WTC11 (cell line): Measurements from ENCODE around the gene ABCC3. TPM values are rescaled to one million over a fixed set of nuclear protein-coding genes. Genes with fewer than 3 reads are reported as not detected.

Source experiments
- ATAC-seq: fragments of 200-7000 bp; cut with Tn5 transposase; 2 replicates; pipeline ENCODE4 v1.10.0; 2021; ENCODE audit warnings: mild to moderate bottlenecking, moderate library complexity
- CTCF ChIA-PET: fragments of 300-600 bp; sonication (Branson Sonifier 250); formaldehyde crosslinking; loops from one replicate; lab custom pipeline; 2021; ENCODE audit warnings: antibody characterized with exemption; lab: Charles Lee
- POLR2A ChIA-PET: fragments of 350-600 bp; sonication (Branson Sonifier 250); formaldehyde crosslinking; loops from one replicate; lab custom pipeline; 2021; ENCODE audit warnings: antibody characterized with exemption; lab: Charles Lee
- DNase-seq: peaks from one replicate; pipeline ENCODE4 v3.0.0; 2021; ENCODE audit warnings: low spot score
- H3K27ac Mint-ChIP-seq: 2 replicates; pipeline ENCODE4 v1.8.0; 2021; ENCODE audit warnings: mixed read lengths
- H3K27me3 Mint-ChIP-seq: 2 replicates; pipeline ENCODE4 v1.8.0; 2021; ENCODE audit warnings: low read depth, mild to moderate bottlenecking, moderate library complexity, mixed read lengths
- H3K36me3 Mint-ChIP-seq: 2 replicates; pipeline ENCODE4 v1.8.0; 2021; ENCODE audit warnings: mixed read lengths
- H3K4me1 Mint-ChIP-seq: 2 replicates; pipeline ENCODE4 v1.8.0; 2022; ENCODE audit warnings: mixed read lengths
- H3K4me3 Mint-ChIP-seq: 2 replicates; pipeline ENCODE4 v1.8.0; 2021; ENCODE audit warnings: mild to moderate bottlenecking, moderate library complexity, mixed read lengths
- H3K9me3 Mint-ChIP-seq: 2 replicates; pipeline ENCODE4 v1.8.0; 2021; ENCODE audit warnings: mixed read lengths
- ATF2 ChIP-seq: sonication (generic); formaldehyde crosslinking; IDR thresholded peaks from 2 replicates; pipeline ENCODE4 v1.8.1; 2022; ENCODE audit warnings: low read depth, missing genetic modification reagents, borderline replicate concordance
- ATF6 ChIP-seq: sonication (generic); formaldehyde crosslinking; IDR thresholded peaks from 2 replicates; pipeline ENCODE4 v1.8.1; 2023; ENCODE audit warnings: mild to moderate bottlenecking, missing genetic modification reagents
- GABPB1 ChIP-seq: sonication (generic); formaldehyde crosslinking; IDR thresholded peaks from 2 replicates; pipeline ENCODE4 v1.8.1; 2023; ENCODE audit warnings: mild to moderate bottlenecking, missing genetic modification reagents
- GTF2I ChIP-seq: fragments of 250-450 bp; sonication (Bioruptor Pico); conservative IDR thresholded peaks from 2 replicates; pipeline ENCODE4 v1.4.0; 2021; ENCODE audit warnings: mild to moderate bottlenecking
- HMGA2 ChIP-seq: fragments of 250-450 bp; sonication (Bioruptor Pico); IDR thresholded peaks from 2 replicates; pipeline ENCODE4 v1.4.0; 2021; ENCODE audit warnings: mild to moderate bottlenecking, moderate library complexity
- JUN ChIP-seq: sonication (generic); formaldehyde crosslinking; IDR thresholded peaks from 2 replicates; pipeline ENCODE4 v1.8.0; 2023; ENCODE audit warnings: mild to moderate bottlenecking, missing genetic modification reagents
- NR2C2 ChIP-seq: sonication (generic); formaldehyde crosslinking; IDR thresholded peaks from 2 replicates; pipeline ENCODE4 v1.8.0; 2022; ENCODE audit warnings: mild to moderate bottlenecking, missing genetic modification reagents
- OVOL2 ChIP-seq: fragments of 250-450 bp; sonication (Bioruptor Pico); IDR thresholded peaks from 2 replicates; pipeline ENCODE4 v1.9.0; 2021; ENCODE audit warnings: mild to moderate bottlenecking, borderline replicate concordance
- PRDM15 ChIP-seq: sonication (generic); formaldehyde crosslinking; IDR thresholded peaks from 2 replicates; pipeline ENCODE4 v1.8.0; 2022; ENCODE audit warnings: missing genetic modification reagents
- PRRX2 ChIP-seq: fragments of 250-450 bp; sonication (Bioruptor Pico); IDR thresholded peaks from 2 replicates; pipeline ENCODE4 v1.8.0; 2021; ENCODE audit warnings: mild to moderate bottlenecking
- RORB ChIP-seq: fragments of 250-450 bp; sonication (Bioruptor Pico); IDR thresholded peaks from 2 replicates; pipeline ENCODE4 v1.9.0; 2021; ENCODE audit warnings: mild to moderate bottlenecking
- ZNF121 ChIP-seq: sonication (generic); formaldehyde crosslinking; IDR thresholded peaks from 2 replicates; pipeline ENCODE4 v1.8.0; 2023; ENCODE audit warnings: missing genetic modification reagents
- ZNF317 ChIP-seq: sonication (generic); formaldehyde crosslinking; IDR thresholded peaks from 2 replicates; pipeline ENCODE4 v1.8.1; 2023; ENCODE audit warnings: low read depth, mild to moderate bottlenecking, moderate library complexity, missing genetic modification reagents, borderline replicate concordance
- ZNF416 ChIP-seq: fragments of 250-450 bp; sonication (Bioruptor Pico); IDR thresholded peaks from 2 replicates; pipeline ENCODE4 v1.9.0; 2021; ENCODE audit warnings: mild to moderate bottlenecking, inconsistent platforms
- total RNA-seq: library from RNA; stranded (reverse); gene quantifications from 3 replicates; pipeline ENCODE4 v1.2.3, GENCODE V29; 2021
- TF ChIP-seq, protein P1 (sequence below): fragments of 250-450 bp; sonication (Bioruptor Pico); IDR thresholded peaks from 2 replicates; pipeline ENCODE4 v1.8.0; 2021; ENCODE audit warnings: mild to moderate bottlenecking
- TF ChIP-seq, protein P2 (sequence below): sonication (generic); formaldehyde crosslinking; IDR thresholded peaks from 2 replicates; pipeline ENCODE4 v1.8.1; 2023; ENCODE audit warnings: mild to moderate bottlenecking, moderate library complexity, missing genetic modification reagents
- TF ChIP-seq, protein P3 (sequence below): fragments of 250-450 bp; sonication (Bioruptor Pico); conservative IDR thresholded peaks from 2 replicates; pipeline ENCODE4 v1.9.0; 2021; ENCODE audit warnings: mild to moderate bottlenecking
- TF ChIP-seq, protein P4 (sequence below): sonication (generic); formaldehyde crosslinking; IDR thresholded peaks from 2 replicates; pipeline ENCODE4 v1.8.0; 2023; ENCODE audit warnings: mild to moderate bottlenecking, missing genetic modification reagents

Gene ABCC3
- total RNA-seq, 1 experiment from 2014 or later = 0.92 TPM

GRCh38 chr17:50689956-50690886 lies 55.5 kb downstream of the ABCC3 start (continued):
- TF ChIP-seq, protein P1, sequence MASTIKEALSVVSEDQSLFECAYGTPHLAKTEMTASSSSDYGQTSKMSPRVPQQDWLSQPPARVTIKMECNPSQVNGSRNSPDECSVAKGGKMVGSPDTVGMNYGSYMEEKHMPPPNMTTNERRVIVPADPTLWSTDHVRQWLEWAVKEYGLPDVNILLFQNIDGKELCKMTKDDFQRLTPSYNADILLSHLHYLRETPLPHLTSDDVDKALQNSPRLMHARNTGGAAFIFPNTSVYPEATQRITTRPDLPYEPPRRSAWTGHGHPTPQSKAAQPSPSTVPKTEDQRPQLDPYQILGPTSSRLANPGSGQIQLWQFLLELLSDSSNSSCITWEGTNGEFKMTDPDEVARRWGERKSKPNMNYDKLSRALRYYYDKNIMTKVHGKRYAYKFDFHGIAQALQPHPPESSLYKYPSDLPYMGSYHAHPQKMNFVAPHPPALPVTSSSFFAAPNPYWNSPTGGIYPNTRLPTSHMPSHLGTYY = no peak
- TF ChIP-seq, protein P2, sequence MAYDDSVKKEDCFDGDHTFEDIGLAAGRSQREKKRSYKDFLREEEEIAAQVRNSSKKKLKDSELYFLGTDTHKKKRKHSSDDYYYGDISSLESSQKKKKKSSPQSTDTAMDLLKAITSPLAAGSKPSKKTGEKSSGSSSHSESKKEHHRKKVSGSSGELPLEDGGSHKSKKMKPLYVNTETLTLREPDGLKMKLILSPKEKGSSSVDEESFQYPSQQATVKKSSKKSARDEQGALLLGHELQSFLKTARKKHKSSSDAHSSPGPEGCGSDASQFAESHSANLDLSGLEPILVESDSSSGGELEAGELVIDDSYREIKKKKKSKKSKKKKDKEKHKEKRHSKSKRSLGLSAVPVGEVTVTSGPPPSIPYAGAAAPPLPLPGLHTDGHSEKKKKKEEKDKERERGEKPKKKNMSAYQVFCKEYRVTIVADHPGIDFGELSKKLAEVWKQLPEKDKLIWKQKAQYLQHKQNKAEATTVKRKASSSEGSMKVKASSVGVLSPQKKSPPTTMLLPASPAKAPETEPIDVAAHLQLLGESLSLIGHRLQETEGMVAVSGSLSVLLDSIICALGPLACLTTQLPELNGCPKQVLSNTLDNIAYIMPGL (CRISPR knock-in tag) = 0 out of 2 replicates have a peak, but pooled peaks have one; percentile 22
- TF ChIP-seq RORB (CRISPR knock-in tag) (no peak), ZNF317 (no peak)

DNA sequence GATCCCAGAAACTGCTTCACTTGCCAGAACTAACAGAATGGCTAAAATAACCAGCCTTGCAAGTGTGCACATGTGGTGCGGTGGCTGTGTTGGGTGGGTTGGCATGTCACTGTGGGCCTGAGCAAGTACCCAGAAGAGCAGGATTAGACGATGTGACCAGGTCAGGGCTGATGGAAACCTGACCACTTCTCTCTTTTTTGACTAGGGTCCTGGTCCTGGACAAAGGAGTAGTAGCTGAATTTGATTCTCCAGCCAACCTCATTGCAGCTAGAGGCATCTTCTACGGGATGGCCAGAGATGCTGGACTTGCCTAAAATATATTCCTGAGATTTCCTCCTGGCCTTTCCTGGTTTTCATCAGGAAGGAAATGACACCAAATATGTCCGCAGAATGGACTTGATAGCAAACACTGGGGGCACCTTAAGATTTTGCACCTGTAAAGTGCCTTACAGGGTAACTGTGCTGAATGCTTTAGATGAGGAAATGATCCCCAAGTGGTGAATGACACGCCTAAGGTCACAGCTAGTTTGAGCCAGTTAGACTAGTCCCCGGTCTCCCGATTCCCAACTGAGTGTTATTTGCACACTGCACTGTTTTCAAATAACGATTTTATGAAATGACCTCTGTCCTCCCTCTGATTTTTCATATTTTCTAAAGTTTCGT lies 56.3 kb downstream of the ABCC3 start:
- H3K36me3 Mint-ChIP-seq = peaks cover 17% of the 10 kb centered on the region
- TF ChIP-seq ATF6 (CRISPR knock-in tag) = no peak
- no peak for TF ChIP-seq PRRX2 (CRISPR knock-in tag)
- TF ChIP-seq ZNF416 (CRISPR knock-in tag) = no peak
- no peak for TF ChIP-seq GABPB1
- TF ChIP-seq GTF2I (CRISPR knock-in tag) = no peak
- no peak for TF ChIP-seq ATF2
- TF ChIP-seq ZNF121 = no peak
- TF ChIP-seq, protein P3, sequence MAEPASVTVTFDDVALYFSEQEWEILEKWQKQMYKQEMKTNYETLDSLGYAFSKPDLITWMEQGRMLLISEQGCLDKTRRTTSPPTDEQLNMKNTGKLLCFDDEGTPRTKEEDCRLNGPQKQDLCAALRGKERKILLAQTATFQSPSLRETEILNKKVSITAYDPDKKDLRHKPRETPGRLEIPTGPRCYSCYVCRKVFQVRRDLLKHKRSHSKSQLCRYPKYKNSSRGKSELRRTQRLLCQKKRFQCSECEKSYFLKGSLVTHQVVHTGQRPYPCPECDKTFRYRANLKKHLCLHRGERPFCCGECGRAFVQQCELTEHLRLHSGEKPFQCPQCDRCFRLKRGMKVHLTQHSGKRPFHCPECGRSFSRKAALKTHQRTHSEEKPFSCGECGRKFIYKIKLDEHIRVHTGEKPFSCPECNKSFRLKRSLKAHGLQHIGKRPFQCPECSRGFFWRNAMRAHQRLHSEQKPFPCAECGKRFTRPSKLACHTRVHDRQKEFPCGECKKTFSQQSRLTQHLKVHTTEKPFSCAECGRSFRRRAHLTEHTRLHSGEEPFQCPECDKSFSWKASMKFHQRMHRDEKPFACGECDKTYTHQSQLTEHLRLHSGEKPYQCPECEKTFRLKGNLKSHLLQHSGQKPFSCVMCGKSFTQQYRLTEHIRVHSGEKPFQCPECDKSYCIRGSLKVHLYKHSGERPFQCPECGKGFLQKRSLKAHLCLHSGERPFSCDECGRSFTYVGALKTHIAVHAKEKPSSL (CRISPR knock-in tag) = no peak
- no peak for TF ChIP-seq OVOL2 (CRISPR knock-in tag)
- TF ChIP-seq, protein P4, sequence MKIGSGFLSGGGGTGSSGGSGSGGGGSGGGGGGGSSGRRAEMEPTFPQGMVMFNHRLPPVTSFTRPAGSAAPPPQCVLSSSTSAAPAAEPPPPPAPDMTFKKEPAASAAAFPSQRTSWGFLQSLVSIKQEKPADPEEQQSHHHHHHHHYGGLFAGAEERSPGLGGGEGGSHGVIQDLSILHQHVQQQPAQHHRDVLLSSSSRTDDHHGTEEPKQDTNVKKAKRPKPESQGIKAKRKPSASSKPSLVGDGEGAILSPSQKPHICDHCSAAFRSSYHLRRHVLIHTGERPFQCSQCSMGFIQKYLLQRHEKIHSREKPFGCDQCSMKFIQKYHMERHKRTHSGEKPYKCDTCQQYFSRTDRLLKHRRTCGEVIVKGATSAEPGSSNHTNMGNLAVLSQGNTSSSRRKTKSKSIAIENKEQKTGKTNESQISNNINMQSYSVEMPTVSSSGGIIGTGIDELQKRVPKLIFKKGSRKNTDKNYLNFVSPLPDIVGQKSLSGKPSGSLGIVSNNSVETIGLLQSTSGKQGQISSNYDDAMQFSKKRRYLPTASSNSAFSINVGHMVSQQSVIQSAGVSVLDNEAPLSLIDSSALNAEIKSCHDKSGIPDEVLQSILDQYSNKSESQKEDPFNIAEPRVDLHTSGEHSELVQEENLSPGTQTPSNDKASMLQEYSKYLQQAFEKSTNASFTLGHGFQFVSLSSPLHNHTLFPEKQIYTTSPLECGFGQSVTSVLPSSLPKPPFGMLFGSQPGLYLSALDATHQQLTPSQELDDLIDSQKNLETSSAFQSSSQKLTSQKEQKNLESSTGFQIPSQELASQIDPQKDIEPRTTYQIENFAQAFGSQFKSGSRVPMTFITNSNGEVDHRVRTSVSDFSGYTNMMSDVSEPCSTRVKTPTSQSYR (CRISPR knock-in tag) = no peak
- no peak for TF ChIP-seq RORB (CRISPR knock-in tag)
- TF ChIP-seq HMGA2 (CRISPR knock-in tag) = no peak
- no peak for TF ChIP-seq PRDM15 (CRISPR knock-in tag)
- TF ChIP-seq NR2C2 (CRISPR knock-in tag) = no peak
- no peak for TF ChIP-seq JUN
- POLR2A ChIA-PET = interaction anchor here (0.6 to 1.2 kb wide), 3 partner anchors 15 to 68 kb away, joined by 3 to 4 read pairs (median 3); no protein-coding TSS in a partner anchor
- H3K4me1 Mint-ChIP-seq = peaks cover 18% of the 10 kb centered on the region
- no peaks in the 10 kb centered on the region for H3K9me3 Mint-ChIP-seq
- no peak for DNase-seq
- H3K27me3 Mint-ChIP-seq = no peaks in the 10 kb centered on the region
- CTCF ChIA-PET = interaction anchor here (0.6 to 2.8 kb wide), 7 partner anchors 14 to 190 kb away, joined by 3 to 13 read pairs (median 3); no protein-coding TSS in a partner anchor
- no peak for ATAC-seq
- H3K27ac Mint-ChIP-seq = peak overlapping the region; percentile 19; the same call in 1 of the 2 replicates
- H3K4me3 Mint-ChIP-seq = no peak overlapping the region
